Occipital lobe (tissue), 2 donors: ENCODE results near the gene DCBLD1. TPM values are rescaled to one million over a fixed set of nuclear protein-coding genes. Genes with fewer than 3 reads are reported as not detected.

Experiments used
- DNase-seq: peaks from one replicate; lab custom pipeline; 2025; lab: John Stamatoyannopoulos, UW
- total RNA-seq: library from RNA; depleted of rRNA; stranded (reverse); fragments of >200 nt; gene quantifications from one replicate; pipeline ENCODE4 v1.2.3, GENCODE V29; 2014

DCBLD1 gene
- total RNA-seq, 1 donor from 2014 or later, result 15.3 TPM

DNA sequence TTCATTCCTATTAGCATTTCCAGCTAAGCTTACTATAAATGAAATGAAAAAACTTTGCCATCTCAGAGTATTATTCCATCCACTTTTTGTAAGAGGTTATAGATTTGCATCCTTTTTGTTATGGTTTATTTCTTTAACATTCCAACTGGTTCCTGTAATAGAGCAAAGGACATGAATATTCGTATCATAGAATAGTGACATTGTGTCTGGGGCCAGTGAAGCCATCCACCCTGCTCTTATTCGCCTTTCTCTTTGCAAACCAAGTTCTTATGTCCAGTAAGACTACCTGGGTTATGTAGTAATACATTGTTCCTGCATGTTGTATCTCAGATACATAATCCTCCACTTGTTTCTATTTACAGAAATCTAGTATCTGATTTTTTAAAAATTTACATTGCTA, 43.1 kb downstream of the DCBLD1 start:
- DNase-seq, result no peak

DNA sequence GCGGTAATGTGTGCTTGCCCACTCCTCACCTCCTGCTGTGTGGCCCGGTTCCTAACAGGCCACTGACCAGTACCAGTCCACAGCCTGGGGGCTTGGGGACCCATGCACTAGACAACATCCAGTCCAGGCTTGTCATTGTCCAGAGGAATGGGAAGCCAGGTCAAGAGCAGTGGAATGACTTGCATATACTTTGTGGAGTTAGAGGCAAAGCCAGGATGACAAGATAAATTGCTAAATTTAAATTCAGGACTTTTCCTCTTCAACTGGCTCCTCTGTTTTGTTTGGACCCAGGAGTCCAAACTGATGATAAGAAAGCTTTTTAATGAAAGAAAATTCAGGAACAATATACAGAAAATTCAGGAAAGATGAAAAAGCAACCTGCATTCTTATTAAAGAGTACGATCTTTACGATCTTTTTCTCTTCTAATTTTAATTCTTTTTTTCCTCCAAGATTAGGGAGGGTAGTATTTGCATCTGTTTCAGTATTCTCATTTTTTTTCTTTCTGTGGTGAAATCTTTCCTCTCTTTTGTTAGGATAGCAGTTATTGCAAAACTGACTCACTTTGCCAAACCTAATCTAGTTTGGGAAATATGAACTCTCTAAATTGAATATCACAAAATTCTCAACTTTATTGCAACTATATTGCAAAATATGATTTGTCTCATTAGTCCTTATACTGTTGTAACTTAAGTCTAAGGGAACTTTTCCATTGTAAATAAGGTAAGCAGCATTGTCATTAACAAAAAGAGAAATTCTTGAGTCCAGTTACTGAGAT, 48.2 kb downstream of the DCBLD1 start:
- no peak for DNase-seq

DNA sequence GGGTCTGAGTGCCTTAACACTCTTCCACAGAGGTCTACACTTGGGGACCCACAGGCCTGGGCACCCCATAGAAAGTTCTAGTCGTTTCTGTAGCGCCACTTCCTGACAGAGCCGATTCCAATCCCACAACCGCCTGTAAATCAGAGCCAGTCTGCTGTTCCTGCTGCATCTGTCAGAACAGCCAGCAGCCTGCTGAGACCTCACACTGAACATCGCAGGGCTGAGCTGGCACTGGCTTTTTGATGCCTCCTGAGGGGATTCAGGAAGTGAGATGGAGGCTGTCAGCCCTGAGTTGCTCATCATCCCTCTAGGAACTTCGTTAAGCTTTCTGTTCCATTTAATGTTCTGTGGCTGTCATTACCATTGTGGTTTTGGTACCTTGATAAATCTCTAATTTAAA, 48.9 kb downstream of the DCBLD1 start:
- no peak for DNase-seq

DNA sequence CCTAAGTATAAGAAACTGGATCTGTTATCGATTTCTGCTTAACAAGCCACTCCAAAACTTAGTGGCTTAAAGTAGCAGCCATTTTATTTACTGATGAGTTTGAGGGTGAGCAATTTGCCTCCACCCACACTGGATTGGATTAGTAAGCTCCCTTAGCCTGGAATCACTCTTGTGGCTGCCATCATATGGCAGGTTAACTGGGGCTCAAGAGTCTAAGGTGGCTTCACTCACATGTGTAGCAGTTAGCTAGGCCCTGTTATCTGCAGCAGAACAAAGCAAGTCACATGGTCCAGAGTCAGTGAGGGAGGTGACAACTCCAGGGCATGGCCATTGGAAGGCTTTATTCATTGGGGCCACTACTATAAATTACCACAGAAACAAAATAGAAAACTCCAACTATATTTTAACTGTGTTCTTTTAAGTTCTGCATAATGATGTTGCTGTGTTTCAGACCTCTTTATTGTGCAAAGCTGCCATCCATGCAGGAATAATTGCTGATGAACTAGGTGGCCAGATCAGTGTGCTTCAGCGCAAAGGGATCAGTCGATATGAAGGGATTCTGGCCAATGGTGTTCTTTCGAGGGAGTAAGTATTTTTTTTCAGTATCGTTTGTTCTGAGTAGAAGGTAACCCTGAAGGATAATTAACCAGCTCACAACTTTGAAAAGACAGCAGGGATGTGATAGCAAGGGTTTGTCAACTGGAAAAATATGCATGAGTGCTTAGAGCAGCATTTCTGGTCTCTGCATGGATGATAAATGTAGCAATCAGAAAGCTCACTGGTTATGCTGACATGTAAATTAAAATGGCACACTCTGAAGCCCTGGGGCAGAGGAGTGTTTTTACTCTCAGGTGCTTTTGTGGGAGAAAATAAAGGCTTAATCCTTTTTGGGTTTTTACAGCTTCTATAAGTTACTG, 49.6 kb downstream of the DCBLD1 start:
- DNase-seq, result no peak

DNA sequence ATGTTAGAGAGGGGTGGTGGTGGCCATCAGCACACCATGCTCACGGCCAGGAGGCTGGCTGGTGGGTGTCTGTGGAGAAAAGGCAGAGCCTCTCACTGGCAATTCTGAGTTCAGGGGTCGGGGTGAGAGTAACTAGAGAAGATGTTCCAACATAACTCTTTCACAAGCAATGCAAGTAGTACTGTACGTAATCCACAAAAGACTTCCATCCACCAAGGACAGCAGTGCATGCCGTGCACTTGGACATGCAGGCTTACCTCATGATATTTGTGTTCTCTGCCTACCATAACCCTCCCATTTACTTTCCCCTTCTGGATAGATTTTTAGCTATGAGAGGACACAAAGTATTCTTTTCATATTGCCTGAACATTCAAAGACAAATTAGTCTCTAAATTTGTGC, 51.3 kb downstream of the DCBLD1 start:
- DNase-seq, result no peak

DNA sequence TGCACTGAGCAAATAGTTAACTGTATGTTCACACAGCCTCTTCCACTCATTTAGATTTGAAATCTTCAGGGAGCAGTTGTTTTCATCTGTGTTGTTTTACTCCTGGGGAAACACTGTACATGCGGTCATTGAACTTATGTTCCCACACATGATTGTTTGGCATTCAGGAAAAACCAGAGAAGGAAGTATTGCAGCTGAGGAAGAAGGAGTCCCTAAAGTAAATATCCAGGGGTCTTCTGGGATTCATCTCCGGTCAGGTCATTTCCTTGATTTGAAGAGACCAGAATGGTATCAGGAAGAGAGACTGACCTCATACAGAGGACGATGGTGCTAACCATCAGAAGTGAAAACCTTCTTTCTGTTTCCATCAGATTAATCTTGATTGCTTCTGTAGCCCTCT, 52.5 kb downstream of the DCBLD1 start:
- DNase-seq, result no peak

DNA sequence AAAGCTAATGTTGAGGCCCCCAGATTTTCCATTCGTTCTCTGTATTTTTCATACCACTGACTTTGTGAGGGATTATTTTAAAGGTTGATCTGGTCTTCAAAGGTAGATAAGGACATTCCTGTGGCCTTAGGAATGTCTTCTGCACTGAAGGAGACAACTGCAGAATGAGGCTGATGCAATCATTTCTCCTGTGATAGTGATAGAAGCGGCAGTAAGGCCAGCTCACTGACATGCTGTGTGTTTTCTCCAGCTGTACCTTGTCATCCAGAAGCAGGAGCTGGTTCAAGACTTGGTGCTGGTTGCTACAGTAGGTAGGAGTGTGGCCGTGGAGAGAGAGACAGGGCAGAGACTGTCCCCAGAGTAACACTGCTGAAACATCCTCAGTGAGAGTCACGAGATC, 53.8 kb downstream of the DCBLD1 start:
- no peak for DNase-seq

DNA sequence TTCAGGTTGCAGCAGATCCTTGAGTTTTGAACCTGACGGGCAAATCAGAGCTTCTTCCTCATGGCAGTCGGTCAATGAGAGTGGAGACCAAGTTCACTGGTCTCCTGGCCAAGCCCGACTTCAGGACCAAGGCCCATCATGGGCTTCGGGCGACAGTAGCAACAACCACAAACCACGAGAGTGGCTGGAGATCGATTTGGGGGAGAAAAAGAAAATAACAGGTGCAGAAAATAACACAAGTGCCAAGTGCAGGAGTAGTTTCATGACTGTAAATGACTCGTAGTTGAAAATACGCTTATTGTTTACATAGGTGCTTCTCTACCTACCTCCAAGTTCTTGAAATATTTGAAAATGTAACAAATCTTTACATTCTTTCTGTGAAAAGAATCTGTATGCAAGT, 56.1 kb downstream of the DCBLD1 start:
- DNase-seq, result no peak

DNA sequence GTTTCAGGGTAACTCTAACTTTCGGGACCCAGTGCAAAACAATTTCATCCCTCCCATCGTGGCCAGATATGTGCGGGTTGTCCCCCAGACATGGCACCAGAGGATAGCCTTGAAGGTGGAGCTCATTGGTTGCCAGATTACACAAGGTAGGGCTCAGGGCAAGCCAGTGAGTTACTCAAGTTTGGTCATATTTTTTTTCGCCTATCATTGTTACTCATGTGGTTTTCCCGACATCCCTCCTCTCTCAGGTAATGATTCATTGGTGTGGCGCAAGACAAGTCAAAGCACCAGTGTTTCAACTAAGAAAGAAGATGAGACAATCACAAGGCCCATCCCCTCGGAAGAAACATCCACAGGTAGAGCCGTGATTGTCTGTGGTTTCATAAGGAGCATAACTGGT, 58.2 kb downstream of the DCBLD1 start:
- no peak for DNase-seq

DNA sequence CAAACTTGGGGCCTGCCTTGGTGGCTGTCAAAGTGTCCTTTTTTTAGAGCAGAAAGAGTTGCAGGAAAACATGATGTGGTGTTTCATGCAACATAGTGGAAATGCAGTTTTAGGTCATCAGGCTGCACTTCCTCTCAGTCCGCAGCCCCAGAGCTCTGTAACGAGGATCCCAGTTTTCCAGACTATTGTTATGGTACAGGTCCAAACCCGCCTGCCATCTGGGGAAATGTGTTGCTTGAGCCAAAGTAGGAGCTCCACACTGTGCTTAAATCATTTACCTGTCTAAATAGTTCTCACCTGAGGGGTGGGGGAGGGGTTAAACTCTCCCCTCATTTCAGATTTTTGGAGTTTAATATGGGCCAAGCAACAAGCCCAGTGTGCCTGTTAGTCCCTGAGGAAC, 60.0 kb downstream of the DCBLD1 start:
- DNase-seq, result no peak

DNA sequence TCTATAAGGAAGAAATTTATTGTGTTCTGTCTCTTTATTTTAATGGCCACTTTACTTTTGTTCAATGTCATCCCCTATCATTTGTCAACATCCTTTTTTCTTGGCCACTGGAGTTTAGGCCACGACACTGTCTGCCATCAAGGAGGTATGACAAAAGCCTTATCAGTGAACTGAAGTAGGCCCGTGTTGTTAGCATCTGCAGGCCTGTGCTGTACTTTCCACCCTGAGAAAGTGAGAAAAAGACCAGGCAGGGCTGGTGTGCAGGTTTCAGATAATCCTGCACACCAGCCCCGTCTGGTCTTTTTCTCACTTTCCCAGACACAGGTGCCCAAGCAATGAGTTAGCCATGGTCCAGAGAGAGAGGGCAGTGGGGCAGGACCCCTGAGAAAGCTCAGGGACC, 62.2 kb downstream of the DCBLD1 start:
- no peak for DNase-seq

DNA sequence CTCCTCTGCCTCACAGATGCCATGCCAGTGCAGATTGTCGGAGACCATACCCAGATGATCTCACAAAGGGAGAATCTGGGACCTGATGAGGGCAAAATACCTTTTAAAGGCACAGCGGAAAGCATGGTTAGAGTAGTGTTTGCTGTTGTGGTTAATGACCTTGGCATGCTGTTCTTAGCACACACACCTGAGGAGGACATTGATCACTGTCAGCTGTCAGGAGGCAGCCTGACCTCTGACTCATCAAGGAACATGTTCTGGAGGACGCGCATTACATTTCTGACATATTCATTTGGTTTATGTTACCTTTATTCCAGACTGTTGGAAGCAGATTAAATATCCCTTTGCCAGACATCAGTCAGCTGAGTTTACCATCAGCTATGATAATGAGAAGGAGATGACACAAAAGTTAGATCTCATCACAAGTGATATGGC, 62.7 kb downstream of the DCBLD1 start:
- DNase-seq, result no peak

DNA sequence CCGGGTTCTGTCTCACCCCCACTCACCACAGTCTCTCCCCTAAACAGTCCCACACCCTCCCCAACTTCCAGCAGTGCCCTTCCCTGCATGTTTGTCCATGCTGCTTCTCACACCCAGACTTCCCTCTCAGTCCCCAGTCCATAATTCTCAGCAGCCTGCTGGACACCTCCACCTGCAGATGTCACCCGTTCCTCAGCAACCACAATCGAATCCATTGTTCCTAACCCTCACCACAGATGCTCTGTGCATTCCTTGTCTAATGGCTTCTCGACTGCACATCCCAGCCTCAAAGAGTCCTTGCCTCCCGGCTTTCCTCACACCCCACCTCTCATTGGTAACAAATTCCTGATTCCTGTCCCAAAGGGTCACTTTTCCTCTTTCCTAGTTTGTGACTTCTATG, 64.2 kb downstream of the DCBLD1 start:
- DNase-seq, result no peak

DNA sequence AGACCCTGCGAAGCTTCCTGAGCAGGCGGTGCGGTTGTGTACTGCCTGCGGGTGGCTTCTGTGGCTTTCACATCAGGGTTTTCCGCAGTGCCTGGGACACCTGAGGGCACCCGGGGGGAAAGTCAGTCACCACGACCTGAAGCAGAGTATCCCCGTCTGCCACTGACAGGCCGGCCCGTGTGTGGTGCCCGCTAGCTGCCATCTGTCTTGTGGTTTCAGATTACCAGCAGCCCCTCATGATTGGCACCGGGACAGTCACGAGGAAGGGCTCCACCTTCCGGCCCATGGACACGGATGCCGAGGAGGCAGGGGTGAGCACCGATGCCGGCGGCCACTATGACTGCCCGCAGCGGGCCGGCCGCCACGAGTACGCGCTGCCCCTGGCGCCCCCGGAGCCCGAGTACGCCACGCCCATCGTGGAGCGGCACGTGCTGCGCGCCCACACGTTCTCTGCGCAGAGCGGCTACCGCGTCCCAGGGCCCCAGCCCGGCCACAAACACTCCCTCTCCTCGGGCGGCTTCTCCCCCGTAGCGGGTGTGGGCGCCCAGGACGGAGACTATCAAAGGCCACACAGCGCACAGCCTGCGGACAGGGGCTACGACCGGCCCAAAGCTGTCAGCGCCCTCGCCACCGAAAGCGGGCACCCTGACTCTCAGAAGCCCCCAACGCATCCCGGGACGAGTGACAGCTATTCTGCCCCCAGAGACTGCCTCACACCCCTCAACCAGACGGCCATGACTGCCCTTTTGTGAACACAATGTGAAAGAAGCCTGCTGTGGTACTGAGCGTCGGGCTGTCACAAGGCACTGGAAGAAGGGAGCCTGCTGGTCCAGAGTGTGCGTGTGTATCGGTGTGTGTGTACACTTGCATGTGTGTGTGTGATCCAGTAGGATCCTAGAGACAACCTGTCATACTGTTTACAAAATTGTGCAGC, 65.5 kb downstream of the DCBLD1 start:
- peak; percentile 40 for DNase-seq

DNA sequence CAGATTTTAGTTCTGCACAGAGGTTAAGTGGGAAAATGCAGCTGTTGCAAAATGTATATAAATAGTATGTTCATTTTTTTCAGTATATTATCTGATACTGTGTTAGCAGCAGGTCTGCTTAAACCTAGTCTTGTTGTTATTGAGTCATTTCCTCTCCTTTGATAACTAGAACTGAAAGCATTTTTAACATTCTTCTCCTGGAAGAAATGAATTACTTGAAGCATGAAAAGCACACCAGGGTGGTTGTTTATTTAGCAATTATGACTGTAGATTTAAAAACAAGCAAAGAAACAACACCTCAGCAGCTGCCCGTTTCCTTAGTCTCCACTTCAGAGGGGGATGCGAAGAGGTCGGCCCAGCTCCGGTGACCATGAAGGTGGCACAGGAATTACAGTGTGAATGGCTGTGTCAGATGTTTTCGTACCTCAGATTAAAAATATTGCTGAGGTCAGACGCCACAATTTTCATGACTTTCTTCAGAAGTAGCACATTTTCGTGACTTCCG, 66.4 kb downstream of the DCBLD1 start:
- no peak for DNase-seq

DNA sequence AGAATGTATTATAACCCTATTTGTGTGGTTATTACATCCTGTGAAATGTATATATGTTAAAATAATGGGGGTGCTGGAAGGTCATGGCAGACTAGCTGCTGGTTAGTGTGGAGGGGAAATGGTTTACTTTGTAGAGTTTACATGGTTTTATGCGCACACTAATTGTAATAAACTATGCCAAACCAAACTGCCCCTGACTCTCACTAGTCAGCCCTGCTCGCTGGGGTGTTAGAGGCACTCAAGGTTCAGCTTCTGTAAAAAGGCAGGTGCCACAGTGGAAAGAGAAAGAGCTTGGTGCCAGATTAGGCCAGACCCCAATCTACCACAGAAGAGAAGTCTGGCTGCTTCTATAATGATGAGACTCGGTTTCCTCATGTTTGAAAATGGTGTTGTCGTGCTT, 67.1 kb downstream of the DCBLD1 start:
- no peak for DNase-seq

DNA sequence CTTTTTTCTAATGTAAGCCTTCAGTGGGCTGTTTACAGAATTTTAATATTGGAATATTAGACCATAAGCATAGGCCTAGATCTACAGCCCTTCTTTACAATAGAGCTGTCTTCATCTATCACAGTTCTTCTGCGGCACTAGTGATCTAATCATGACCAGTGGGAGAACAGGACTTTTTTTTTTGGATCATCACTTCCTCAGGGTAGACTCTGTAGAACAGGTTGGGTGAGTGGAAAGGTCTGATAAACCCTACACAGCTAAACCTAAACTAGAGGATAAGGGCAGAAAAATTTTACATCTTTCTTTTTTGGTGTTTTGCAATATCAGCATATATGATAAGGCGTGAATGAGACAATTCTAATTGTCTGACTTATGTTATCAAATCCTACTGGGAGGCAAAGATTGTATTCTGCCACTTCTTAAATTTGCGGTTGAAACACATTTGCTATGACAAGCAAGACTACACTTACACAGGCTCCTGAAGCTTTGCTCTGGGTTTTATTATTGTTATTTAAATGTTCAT, 67.7 kb downstream of the DCBLD1 start:
- no peak for DNase-seq

DNA sequence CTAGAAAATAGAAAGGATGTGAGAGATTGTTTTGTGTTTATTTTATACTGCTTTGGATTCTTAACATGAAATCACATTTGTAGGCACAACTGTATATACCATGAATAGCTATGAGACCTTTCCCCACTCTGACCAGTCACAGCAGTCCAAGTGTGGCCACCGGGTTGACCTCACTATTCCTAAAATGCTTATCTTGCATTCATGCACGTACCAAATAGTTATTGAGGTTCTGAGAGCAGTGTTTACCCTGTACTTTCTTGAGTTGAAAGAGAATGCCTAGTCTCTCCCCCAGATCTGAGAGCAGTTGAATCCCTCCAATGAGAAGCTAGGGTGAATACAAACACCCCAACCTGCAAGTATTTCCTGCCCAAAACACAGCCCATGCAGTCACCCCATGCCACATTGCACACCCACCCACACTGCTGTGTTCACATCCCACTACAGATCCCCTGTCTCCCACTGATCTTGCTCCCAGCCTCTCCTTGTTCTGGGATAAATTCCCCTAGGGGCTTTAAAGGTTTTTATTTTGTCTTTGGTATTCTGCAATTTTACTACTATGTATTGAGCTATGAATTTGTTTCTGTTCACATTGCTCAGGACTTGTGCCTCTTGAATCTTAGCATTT, 68.3 kb downstream of the DCBLD1 start:
- no peak for DNase-seq

DNA sequence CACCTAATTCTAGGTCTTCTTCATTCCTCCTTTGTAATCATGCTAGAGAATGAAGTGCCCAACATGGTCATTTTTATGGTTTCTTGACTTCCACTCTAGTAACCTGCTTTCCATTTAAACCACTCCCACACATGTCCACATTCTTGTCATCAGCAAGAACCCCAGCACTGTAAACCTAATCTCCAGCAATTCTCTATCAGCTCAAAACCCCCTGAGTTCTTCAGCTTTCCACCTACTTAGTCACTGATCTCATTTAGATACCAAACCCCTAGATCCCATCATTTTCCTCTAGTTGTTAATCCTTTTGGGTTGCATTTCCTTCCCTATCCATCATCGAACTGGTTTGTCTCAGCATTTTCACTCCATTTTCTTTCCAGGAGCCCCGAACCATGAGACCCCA, 70.1 kb downstream of the DCBLD1 start:
- no peak for DNase-seq

DNA sequence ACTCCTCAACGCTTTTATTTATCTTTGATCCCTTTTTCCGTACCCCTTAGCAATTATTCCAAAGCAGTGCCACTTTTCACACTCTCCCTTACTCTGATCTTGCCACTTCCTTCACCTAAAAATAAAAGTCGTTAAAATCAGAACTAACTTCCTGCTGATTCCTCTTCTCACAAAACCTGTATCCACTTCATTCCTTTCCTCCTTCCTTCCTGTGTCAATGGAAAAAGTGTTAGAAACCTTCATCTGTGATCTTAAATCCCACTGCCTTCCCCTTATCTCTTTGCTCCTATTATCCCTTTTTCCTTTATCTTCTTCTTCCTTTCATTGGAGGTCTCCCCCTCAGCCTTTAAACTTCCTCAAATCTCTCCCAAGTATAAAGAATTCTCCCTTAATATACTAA, 70.7 kb downstream of the DCBLD1 start:
- no peak for DNase-seq
